ENCODE measurements around the gene ELP2.

GRCh38 chr18:36126668-36127067 is 3.0 kb upstream of the ELP2 start:
- TF ChIP-seq, protein P1, sequence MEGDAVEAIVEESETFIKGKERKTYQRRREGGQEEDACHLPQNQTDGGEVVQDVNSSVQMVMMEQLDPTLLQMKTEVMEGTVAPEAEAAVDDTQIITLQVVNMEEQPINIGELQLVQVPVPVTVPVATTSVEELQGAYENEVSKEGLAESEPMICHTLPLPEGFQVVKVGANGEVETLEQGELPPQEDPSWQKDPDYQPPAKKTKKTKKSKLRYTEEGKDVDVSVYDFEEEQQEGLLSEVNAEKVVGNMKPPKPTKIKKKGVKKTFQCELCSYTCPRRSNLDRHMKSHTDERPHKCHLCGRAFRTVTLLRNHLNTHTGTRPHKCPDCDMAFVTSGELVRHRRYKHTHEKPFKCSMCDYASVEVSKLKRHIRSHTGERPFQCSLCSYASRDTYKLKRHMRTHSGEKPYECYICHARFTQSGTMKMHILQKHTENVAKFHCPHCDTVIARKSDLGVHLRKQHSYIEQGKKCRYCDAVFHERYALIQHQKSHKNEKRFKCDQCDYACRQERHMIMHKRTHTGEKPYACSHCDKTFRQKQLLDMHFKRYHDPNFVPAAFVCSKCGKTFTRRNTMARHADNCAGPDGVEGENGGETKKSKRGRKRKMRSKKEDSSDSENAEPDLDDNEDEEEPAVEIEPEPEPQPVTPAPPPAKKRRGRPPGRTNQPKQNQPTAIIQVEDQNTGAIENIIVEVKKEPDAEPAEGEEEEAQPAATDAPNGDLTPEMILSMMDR (IDR thresholded peaks at IDR 0.05): no peak
- TF ChIP-seq, protein P2, sequence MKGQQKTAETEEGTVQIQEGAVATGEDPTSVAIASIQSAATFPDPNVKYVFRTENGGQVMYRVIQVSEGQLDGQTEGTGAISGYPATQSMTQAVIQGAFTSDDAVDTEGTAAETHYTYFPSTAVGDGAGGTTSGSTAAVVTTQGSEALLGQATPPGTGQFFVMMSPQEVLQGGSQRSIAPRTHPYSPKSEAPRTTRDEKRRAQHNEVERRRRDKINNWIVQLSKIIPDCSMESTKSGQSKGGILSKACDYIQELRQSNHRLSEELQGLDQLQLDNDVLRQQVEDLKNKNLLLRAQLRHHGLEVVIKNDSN (IDR thresholded peaks at IDR 0.05; ENCODE audit: borderline replicate concordance, low read depth): no peak
- no peak for TF ChIP-seq RXRA (IDR thresholded peaks at IDR 0.05; ENCODE audit: borderline replicate concordance, low read depth)
- no peak for TF ChIP-seq RFX5 (IDR thresholded peaks at IDR 0.05; ENCODE audit: low read length)
- TF ChIP-seq, protein P3, sequence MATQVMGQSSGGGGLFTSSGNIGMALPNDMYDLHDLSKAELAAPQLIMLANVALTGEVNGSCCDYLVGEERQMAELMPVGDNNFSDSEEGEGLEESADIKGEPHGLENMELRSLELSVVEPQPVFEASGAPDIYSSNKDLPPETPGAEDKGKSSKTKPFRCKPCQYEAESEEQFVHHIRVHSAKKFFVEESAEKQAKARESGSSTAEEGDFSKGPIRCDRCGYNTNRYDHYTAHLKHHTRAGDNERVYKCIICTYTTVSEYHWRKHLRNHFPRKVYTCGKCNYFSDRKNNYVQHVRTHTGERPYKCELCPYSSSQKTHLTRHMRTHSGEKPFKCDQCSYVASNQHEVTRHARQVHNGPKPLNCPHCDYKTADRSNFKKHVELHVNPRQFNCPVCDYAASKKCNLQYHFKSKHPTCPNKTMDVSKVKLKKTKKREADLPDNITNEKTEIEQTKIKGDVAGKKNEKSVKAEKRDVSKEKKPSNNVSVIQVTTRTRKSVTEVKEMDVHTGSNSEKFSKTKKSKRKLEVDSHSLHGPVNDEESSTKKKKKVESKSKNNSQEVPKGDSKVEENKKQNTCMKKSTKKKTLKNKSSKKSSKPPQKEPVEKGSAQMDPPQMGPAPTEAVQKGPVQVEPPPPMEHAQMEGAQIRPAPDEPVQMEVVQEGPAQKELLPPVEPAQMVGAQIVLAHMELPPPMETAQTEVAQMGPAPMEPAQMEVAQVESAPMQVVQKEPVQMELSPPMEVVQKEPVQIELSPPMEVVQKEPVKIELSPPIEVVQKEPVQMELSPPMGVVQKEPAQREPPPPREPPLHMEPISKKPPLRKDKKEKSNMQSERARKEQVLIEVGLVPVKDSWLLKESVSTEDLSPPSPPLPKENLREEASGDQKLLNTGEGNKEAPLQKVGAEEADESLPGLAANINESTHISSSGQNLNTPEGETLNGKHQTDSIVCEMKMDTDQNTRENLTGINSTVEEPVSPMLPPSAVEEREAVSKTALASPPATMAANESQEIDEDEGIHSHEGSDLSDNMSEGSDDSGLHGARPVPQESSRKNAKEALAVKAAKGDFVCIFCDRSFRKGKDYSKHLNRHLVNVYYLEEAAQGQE (IDR thresholded peaks at IDR 0.05; ENCODE audit: low read depth, low read length): no peak
- TF ChIP-seq USF2 (IDR thresholded peaks at IDR 0.05; ENCODE audit: borderline replicate concordance, low read depth, low read length): no peak
- no peak for TF ChIP-seq NRF1 (IDR thresholded peaks at IDR 0.05; ENCODE audit: low read depth, low read length)
- no peak for TF ChIP-seq NFIC (IDR thresholded peaks at IDR 0.05; ENCODE audit: borderline replicate concordance)
- no peak for TF ChIP-seq EP300 (IDR thresholded peaks at IDR 0.05; ENCODE audit: borderline replicate concordance in 1 of 2, low read depth in 1 of 2, low read length in 1 of 2)
- TF ChIP-seq POLR2AphosphoS5 (IDR thresholded peaks at IDR 0.05; ENCODE audit: low read depth, low read length): no peak
- TF ChIP-seq MXI1 (IDR thresholded peaks at IDR 0.05; ENCODE audit: low read depth, low read length): no peak
- TF ChIP-seq, protein P4, sequence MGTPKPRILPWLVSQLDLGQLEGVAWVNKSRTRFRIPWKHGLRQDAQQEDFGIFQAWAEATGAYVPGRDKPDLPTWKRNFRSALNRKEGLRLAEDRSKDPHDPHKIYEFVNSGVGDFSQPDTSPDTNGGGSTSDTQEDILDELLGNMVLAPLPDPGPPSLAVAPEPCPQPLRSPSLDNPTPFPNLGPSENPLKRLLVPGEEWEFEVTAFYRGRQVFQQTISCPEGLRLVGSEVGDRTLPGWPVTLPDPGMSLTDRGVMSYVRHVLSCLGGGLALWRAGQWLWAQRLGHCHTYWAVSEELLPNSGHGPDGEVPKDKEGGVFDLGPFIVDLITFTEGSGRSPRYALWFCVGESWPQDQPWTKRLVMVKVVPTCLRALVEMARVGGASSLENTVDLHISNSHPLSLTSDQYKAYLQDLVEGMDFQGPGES (IDR thresholded peaks at IDR 0.05; ENCODE audit: low read depth, low read length): no peak
- TF ChIP-seq TCF12 (IDR thresholded peaks at IDR 0.05): no peak
- no peak for TF ChIP-seq SIN3A (IDR thresholded peaks at IDR 0.05; ENCODE audit: borderline replicate concordance, low read depth, low read length)
